ENCODE measurements around the gene SHLD2.
"Not testable (repeated sequence)": the region's sequence is repeated elsewhere in the genome, so short reads cannot be mapped to it uniquely, and the experiment has no call there.

GRCh38 chr10:87142230-87143108 lies 47.5 kb downstream of the SHLD2 start:
- TF ChIP-seq CTCF (conservative IDR thresholded peaks at IDR 0.05); EZH2 (IDR thresholded peaks at IDR 0.05; ENCODE audit: low read depth): not testable (repeated sequence)
